ENCODE results near the gene LAT. TPM values are rescaled to one million over a fixed set of nuclear protein-coding genes. Genes with fewer than 3 reads are reported as not detected.
"Not testable (repeated sequence)": the region's sequence is repeated elsewhere in the genome, so short reads cannot be mapped to it uniquely, and the experiment has no call there.

LAT gene
- total RNA-seq, 1 experiment from 2014 or later = 2.0 TPM

DNA sequence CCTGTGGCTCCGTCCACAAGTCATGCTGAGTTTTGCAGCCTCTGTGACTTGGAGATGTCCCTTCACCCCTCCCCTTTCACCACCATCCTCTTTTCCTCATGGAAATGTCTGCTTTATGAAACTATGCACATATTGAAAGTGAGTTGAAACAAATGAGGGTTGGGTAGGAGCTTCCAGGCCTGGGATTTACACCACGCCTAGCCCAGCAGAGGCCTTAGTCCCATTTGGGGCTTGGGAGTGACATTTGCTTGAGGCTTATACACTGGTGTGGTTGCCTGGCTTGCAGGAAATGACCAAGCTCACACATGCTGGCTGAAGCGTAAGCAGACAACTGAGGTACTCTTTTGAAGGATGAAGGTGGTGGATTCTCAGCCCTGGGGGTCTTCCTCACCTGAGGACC, 20.8 kb upstream of the LAT start:
- H3K4me1 ChIP-seq (replicated peaks) = no peaks in the 10 kb centered on the region
- no peak for DNase-seq (ENCODE audit: low read depth in 1 of 2, low spot score in 2 of 2)
- no peak overlapping the region for H3K4me3 ChIP-seq
- H3K27ac ChIP-seq = no peak overlapping the region
- H3K9me3 ChIP-seq (replicated peaks) = no peaks in the 10 kb centered on the region
- peaks cover 53% of the 10 kb centered on the region for H3K36me3 ChIP-seq
- no peaks in the 10 kb centered on the region for H3K27me3 ChIP-seq (replicated peaks)

- H3K4me3 ChIP-seq = no peak overlapping the region
- H3K4me1 ChIP-seq (replicated peaks) = no peaks in the 10 kb centered on the region
- no peak overlapping the region for H3K27ac ChIP-seq
- DNase-seq (ENCODE audit: low read depth in 1 of 2, low spot score in 2 of 2) = no peak
- H3K27me3 ChIP-seq (replicated peaks) = no peaks in the 10 kb centered on the region
- H3K36me3 ChIP-seq = peaks cover 50% of the 10 kb centered on the region
- H3K9me3 ChIP-seq (replicated peaks) = no peaks in the 10 kb centered on the region
These were observed 20.4 kb upstream of the LAT start for GRCh38 chr16:28964496-28964895.

GRCh38 chr16:28967156-28967555, 17.7 kb upstream of the LAT start:
- H3K27ac ChIP-seq = no peak overlapping the region
- H3K27me3 ChIP-seq (replicated peaks) = no peaks in the 10 kb centered on the region
- H3K9me3 ChIP-seq (replicated peaks) = no peaks in the 10 kb centered on the region
- H3K4me1 ChIP-seq (replicated peaks) = no peaks in the 10 kb centered on the region
- no peak for DNase-seq (ENCODE audit: low read depth in 1 of 2, low spot score in 2 of 2)
- peaks cover 32% of the 10 kb centered on the region for H3K36me3 ChIP-seq
- H3K4me3 ChIP-seq = no peak overlapping the region

GRCh38 chr16:28969696-28970095, 15.2 kb upstream of the LAT start:
- H3K9me3 ChIP-seq (replicated peaks); DNase-seq (ENCODE audit: low read depth in 1 of 2, low spot score in 2 of 2); H3K27me3 ChIP-seq (replicated peaks); H3K4me1 ChIP-seq (replicated peaks); H3K27ac ChIP-seq; H3K36me3 ChIP-seq; H3K4me3 ChIP-seq: not testable (repeated sequence)

DNA sequence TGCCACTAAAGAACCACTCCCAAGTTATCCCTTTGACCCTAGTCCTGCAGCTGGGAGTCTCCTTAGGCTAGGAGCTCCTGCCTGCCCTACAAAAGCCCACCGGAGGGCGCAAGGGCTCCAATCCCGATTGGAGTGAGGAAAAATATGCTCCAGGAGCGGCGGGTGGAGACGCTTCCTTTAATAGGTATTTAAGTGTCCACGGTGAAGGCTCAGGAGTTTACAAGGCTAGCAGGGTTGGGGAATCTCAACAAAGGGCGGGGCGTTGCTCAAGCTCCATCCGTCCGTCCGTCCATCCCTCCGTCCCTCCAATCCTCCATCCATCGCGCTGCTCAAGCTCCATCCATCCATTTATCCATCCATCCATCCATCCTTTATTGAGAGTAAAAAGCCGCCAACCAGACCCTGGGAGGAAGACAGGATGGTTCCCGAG, 10.8 kb upstream of the LAT start:
- peak in 1 of 2 experiments; percentile 77 for DNase-seq (ENCODE audit: low read depth in 1 of 2, low spot score in 2 of 2)
- H3K4me1 ChIP-seq (replicated peaks) = peaks cover 11% of the 10 kb centered on the region
- H3K4me3 ChIP-seq = peak overlapping the region; percentile 81
- no peaks in the 10 kb centered on the region for H3K9me3 ChIP-seq (replicated peaks)
- peaks cover 23% of the 10 kb centered on the region for H3K36me3 ChIP-seq
- H3K27me3 ChIP-seq (replicated peaks) = no peaks in the 10 kb centered on the region
- H3K27ac ChIP-seq = peak overlapping the region; percentile 62

GRCh38 chr16:28974437-28975157, 10.3 kb upstream of the LAT start, which contains the start of gene SPNS1:
TSS of gene SPNS1 (plus strand) at chr16:28974778. CDS start at chr16:28975152, 374 bp downstream.
- DNase-seq (ENCODE audit: low read depth in 1 of 2, low spot score in 2 of 2) = peak; percentile 89 to 97
- H3K4me3 ChIP-seq = peak within 1 kb of the TSS; percentile 81
- peaks cover 11% of the 10 kb centered on the region for H3K4me1 ChIP-seq (replicated peaks)
- peak within 1 kb of the TSS; percentile 62 for H3K27ac ChIP-seq
- H3K36me3 ChIP-seq = peaks cover 23% of the 10 kb centered on the region
- no peaks in the 10 kb centered on the region for H3K9me3 ChIP-seq (replicated peaks)
- no peaks in the 10 kb centered on the region for H3K27me3 ChIP-seq (replicated peaks)

- DNase-seq (ENCODE audit: low read depth in 1 of 2, low spot score in 2 of 2) = no peak
These were observed 9.7 kb upstream of the LAT start for GRCh38 chr16:28975158-28975599.

GRCh38 chr16:28977703-28978662, 6.9 kb upstream of the LAT start:
- H3K4me1 ChIP-seq (replicated peaks) = peaks cover 11% of the 10 kb centered on the region
- H3K36me3 ChIP-seq = peaks cover 46% of the 10 kb centered on the region
- 0 out of 2 replicates have a peak, but pooled peaks cover 3% of the 10 kb centered on the region for H3K9me3 ChIP-seq (replicated peaks)
- H3K27ac ChIP-seq = no peak overlapping the region
- no peak for DNase-seq (ENCODE audit: low read depth in 1 of 2, low spot score in 2 of 2)
- no peaks in the 10 kb centered on the region for H3K27me3 ChIP-seq (replicated peaks)
- H3K4me3 ChIP-seq = no peak overlapping the region

More at GRCh38 chr16:28975158-28975599, 9.7 kb upstream of the LAT start:
- no peaks in the 10 kb centered on the region for H3K27me3 ChIP-seq (replicated peaks)
- H3K9me3 ChIP-seq (replicated peaks) = no peaks in the 10 kb centered on the region
- peak overlapping the region; percentile 81 for H3K4me3 ChIP-seq
- peaks cover 23% of the 10 kb centered on the region for H3K36me3 ChIP-seq
- H3K4me1 ChIP-seq (replicated peaks) = peaks cover 11% of the 10 kb centered on the region
- H3K27ac ChIP-seq = peak overlapping the region; percentile 62; the same call in 1 of the 2 replicates

DNA sequence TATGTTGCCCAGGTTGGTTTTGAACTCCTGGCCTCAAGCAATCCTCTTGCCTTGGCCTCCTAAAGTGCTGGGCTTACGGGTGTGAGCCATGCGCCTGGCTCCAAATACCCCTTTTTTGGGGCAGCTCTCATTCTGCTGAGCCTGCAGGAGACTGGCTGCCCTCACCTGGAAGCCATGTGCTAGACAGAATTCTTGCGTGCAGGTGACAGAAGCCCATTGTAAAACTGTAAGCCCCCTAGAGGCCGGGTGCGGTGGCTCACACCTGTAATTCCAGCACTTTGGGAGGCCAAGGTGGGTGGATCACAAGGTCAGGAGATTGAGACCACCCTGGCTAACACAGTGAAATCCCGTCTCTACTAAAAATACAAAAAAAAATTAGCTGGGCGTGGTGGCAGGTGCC, 4.5 kb upstream of the LAT start:
- not testable (repeated sequence) for DNase-seq (ENCODE audit: low read depth in 1 of 2, low spot score in 2 of 2); H3K27me3 ChIP-seq (replicated peaks)
- H3K36me3 ChIP-seq = peaks cover 56% of the 10 kb centered on the region

DNA sequence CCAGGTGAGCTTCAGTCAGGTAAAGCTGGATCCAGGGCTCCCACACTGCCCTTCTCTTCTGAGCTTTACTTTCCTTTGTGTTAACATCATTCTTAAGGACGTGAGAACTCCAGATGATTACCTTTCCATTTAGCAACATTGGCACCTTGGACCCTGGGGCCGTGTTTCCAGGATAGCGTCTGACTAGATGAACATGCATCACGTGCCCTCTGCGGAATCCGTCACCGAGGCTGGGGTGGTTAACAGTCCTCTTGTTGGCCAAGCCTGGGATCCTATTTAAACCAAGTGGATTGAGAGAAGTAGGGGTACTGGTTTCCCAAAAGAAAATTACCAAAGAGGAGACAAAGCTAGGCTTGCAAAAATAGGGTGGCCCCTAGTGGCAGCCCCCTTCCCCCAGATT, 3.9 kb upstream of the LAT start:
- Histone ChIP-seq H3K4me1 (replicated peaks) (peaks cover 2% of the 10 kb centered on the region), H3K9me3 (replicated peaks) (0 out of 2 replicates have a peak, but pooled peaks cover 3% of the 10 kb centered on the region), H3K27ac (no peak overlapping the region), H3K4me3 (no peak overlapping the region), H3K36me3 (peaks cover 58% of the 10 kb centered on the region), H3K27me3 (replicated peaks) (no peaks in the 10 kb centered on the region)
- DNase-seq (ENCODE audit: low read depth in 1 of 2, low spot score in 2 of 2) = no peak

More for the DNA sequence above, 4.5 kb upstream of the LAT start:
- H3K4me1 ChIP-seq (replicated peaks); H3K4me3 ChIP-seq; H3K9me3 ChIP-seq (replicated peaks); H3K27ac ChIP-seq: not testable (repeated sequence)

DNA sequence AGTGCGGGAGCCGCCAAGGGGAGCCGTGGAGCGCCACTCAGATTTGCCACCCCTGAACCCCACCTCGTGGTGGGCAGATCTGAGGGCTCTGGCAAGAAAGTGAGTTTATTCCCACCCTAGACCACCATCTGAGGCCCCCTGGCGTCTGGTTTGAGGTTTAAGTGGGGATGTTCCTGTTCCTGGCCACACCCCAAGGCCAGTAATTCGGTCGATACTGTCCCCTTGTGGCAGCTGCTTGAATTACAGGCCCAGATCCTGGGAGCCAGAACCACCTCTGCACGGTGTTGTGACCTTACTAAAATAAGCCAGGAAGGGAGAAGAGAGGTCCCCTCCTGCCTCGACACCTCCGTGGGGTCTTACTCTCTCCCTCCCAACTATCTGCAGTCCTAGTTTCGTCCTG, 3.3 kb upstream of the LAT start:
- Histone ChIP-seq H3K27me3 (replicated peaks) (no peaks in the 10 kb centered on the region), H3K4me3 (no peak overlapping the region), H3K27ac (no peak overlapping the region), H3K36me3 (peaks cover 52% of the 10 kb centered on the region), H3K4me1 (replicated peaks) (no peaks in the 10 kb centered on the region), H3K9me3 (replicated peaks) (0 out of 2 replicates have a peak, but pooled peaks cover 3% of the 10 kb centered on the region)
- DNase-seq (ENCODE audit: low read depth in 1 of 2, low spot score in 2 of 2) = no peak

DNA sequence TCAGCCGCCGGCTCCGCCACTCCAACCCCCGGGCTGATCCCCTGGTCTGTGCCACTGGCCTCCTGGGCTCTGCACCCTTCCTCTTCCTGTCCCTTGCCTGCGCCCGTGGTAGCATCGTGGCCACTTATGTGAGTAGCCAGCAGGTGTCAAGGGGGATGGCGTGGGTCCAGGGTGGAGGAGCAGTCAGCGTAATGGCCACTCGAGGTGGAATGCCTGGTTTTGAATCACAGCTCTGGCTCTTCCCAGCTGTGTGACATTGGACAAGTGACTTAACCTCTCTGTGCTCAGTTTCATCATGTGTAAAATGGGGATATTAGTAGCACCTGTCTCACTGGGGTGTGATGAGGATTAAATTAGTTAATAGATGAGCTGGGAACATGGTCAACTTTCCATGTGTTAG, 2.4 kb upstream of the LAT start:
- Histone ChIP-seq H3K27me3 (replicated peaks) (no peaks in the 10 kb centered on the region), H3K4me1 (replicated peaks) (no peaks in the 10 kb centered on the region), H3K27ac (no peak overlapping the region), H3K36me3 (peaks cover 48% of the 10 kb centered on the region), H3K9me3 (replicated peaks) (0 out of 2 replicates have a peak, but pooled peaks cover 3% of the 10 kb centered on the region), H3K4me3 (no peak overlapping the region)
- no peak for DNase-seq (ENCODE audit: low read depth in 1 of 2, low spot score in 2 of 2)

DNA sequence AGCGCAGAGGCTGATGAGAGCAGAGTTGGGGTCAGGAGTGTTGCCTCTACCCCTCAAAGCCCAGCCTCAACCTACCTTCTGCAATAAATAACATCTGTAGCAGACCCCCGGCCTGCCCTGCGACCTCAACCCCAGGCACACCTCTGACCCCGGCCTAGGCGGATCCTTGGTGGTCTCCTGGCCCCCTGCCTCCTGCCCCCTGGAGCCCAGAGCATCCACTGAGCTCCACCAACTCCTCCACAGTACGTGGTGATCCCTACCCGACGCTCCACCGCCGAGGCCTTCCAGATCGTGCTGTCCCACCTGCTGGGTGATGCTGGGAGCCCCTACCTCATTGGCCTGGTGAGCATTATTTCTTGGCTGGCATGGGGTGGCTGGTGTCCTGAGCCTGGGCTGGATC, 1.9 kb upstream of the LAT start:
- H3K9me3 ChIP-seq (replicated peaks) = 0 out of 2 replicates have a peak, but pooled peaks cover 3% of the 10 kb centered on the region
- no peak overlapping the region for H3K4me3 ChIP-seq
- no peaks in the 10 kb centered on the region for H3K4me1 ChIP-seq (replicated peaks)
- H3K27me3 ChIP-seq (replicated peaks) = no peaks in the 10 kb centered on the region
- H3K36me3 ChIP-seq = peaks cover 48% of the 10 kb centered on the region
- no peak for DNase-seq (ENCODE audit: low read depth in 1 of 2, low spot score in 2 of 2)
- H3K27ac ChIP-seq = no peak overlapping the region
